GM20431 (cell line): ENCODE results near the gene PSAP.
"Not testable (repeated sequence)": the region's sequence is repeated elsewhere in the genome, so short reads cannot be mapped to it uniquely, and the experiment has no call there.

Source experiments
- in situ Hi-C: fragments of 300-500 bp; cut with MseI, MboI; formaldehyde crosslinking; loops from one replicate; pipeline ENCODE4 v1.15.0; 2020; ENCODE audit warnings: low sequenced_read_pairs; ENCODE audit not compliant: unreplicated experiment

Gene PSAP

GRCh38 chr10:71850743-71851464 lies at the start of gene PSAP:
Gene PSAP, minus strand, starts transcription at chr10:71851251. Its CDS starts 30 bp downstream, at chr10:71851221.
- in situ Hi-C loops: no loop called here

DNA sequence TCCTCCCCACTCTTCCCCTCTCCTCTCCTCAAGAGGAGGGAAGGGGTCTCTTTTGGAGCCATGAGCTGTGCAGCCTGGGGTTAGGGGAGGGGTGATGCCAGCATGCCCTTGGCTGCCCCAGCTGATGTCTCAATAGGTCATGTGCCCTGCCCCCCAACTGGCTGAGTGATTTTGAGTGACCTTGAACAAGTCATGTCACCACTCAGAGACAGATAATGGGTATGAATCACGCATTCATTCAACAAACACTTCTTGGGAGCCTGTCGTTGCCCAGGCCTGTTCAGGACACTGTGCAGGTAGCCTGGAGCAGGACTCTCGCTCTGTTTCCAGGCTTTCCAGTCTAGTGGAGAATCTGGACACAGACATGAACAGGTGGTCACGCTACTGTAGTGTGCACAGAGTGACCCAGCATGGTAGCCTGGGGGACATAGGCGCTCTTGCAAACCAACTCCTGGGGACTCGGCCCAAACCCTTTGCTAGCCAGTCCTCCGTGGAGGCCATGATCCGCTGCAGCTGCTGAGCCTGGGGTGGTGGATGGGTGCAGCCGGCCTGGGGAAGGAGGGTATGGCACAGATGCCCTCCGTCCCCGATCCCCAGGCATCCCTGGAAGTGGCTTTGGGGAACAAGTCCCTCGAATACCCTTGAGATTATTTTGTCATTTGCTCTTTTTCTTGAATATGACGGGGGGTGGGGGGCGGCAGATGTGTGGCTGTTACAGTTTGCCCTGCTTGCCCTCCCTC lies 49.6 kb upstream of the PSAP start:
- in situ Hi-C loops: no loop called here

DNA sequence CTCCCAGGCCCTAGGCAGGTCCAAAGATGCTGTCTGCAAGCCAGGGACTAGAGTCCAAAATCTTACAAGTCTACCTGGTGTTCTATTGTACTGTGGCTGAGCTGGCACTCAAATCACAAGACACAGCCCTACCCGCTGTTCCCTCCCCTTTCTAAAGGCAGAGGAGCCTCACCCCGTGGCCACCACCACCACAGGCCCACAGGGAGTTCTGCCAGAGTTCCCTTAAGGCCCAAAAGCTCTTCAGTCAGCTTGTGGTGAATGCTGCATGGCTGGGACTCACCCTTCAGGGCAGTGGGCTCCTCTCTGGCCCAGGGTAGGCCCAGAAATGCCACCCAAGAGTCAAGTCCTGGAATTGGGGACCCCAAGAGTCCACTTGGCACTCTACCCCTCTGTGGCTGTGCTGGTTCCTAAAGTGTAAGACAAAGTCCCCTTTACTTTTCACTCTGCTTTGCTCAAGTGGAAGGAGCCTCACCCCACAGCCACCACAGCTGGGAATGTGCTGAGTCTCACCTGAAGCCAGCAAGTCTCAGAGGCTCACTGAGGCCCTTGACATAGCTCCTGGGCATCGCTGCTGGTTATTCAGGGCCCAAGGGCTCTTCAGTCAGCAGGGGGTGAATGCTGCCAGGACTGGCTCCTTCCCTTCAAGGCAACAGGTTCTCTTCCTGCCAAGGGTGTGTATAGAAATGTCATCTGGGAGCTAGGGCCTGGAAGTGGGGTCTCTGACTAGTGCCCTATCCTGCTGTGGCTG lies 48.8 kb upstream of the PSAP start:
- in situ Hi-C loops: loop anchor here (10.0 kb wide), 1 partner anchor 65 kb away; no protein-coding TSS in a partner anchor

- in situ Hi-C loops: loop anchor here (10.0 kb wide), 1 partner anchor 64 kb away; no protein-coding TSS in a partner anchor
Observed at GRCh38 chr10:71898346-71898745, 47.3 kb upstream of the PSAP start.

GRCh38 chr10:71893920-71894319 lies 42.9 kb upstream of the PSAP start:
- in situ Hi-C loops: loop anchor here (10.0 kb wide), 1 partner anchor 59 kb away; no protein-coding TSS in a partner anchor

DNA sequence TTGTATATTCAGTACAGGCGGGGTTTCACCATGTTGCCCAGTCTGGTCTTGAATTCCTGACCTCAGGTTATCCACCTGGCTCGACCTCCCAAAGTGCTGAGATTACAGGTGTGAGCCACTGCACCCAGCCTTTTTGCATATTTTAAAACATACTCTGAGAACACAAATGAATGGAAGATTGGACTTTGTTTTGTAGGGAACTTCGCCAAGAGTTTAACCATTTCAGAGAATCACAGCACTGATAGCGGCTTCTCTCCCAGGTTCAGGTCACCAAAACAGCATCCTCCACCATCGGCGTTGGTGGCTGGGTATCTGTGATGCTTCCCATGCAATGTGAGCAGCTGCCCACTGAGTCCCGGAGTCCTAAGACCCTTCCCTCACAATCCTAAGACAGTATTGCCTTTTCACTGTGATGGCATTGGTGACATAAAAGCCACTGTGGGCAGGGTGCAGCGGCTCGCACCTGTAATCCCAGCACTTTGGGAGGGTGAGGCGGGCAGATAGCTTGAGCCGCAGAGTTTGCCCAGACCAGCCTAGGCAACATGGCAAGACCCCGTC lies 42.3 kb upstream of the PSAP start:
- in situ Hi-C loops: loop anchor here (10.0 kb wide), 1 partner anchor 59 kb away; no protein-coding TSS in a partner anchor

GRCh38 chr10:71891437-71891836 lies 40.4 kb upstream of the PSAP start:
- in situ Hi-C loops: loop anchor here (10.0 kb wide), 1 partner anchor 57 kb away; no protein-coding TSS in a partner anchor

- in situ Hi-C loops: no loop called here
Observed at GRCh38 chr10:71889388-71889987, 38.4 kb upstream of the PSAP start.

GRCh38 chr10:71888623-71889387 lies 37.8 kb upstream of the PSAP start:
- in situ Hi-C loops: no loop called here

GRCh38 chr10:71888248-71888622 lies 37.2 kb upstream of the PSAP start:
- in situ Hi-C loops: no loop called here

- in situ Hi-C loops: no loop called here
Observed at GRCh38 chr10:71887743-71888142, 36.7 kb upstream of the PSAP start.

- in situ Hi-C loops: no loop called here
Observed at GRCh38 chr10:71882813-71883659, 32.0 kb upstream of the PSAP start.

DNA sequence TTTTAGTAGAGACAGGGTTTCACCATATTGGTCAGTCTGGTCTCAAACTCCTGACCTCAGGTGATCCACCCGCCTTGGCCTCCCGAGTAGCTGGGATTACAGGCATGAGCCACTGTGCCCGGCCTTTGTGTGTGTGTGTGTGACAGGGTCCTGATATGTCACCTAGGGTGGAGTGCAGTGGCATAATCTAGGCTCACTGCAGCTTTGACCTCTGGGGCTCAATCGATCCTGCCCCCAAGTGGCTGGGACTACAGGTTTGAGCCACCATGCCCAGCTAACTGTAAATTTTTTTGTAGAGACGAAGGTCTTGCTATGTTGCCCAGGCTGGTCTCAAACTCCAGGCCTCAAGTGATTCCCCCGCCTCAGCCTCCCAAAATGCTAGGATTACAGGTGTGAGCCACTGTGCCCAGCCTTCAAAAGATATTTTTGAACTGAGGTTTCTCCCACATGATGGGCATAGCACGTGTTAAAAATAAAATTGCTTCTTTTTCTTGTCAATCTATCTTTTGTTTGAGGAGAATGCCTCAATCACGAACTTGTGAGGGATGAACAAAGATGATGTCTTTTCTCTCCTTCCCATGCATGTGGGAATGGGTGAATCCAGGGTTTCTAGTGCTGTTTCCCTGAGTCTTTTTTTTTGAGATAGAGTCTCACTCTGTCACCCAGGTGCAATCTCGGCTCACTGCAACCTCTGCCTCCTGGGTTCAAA lies 30.8 kb upstream of the PSAP start:
- in situ Hi-C loops: no loop called here

DNA sequence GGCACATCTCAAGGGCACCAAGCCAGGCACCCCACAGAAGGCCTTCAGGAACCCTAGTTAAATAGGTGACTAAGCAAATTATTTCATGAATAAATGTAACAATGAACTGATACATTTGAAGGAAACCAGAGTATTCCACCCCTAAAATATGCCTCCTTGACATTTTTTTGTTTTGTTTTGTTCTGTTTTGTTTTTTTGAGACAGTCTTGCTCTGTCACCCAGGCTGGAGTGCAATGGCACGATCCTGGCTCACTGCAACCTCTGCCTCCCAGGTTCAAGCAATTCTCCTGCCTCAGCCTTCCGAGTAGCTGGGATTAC lies 30.2 kb upstream of the PSAP start:
- in situ Hi-C loops: not testable (repeated sequence)

- in situ Hi-C loops: no loop called here
Observed at GRCh38 chr10:71880425-71881306, 29.6 kb upstream of the PSAP start.

DNA sequence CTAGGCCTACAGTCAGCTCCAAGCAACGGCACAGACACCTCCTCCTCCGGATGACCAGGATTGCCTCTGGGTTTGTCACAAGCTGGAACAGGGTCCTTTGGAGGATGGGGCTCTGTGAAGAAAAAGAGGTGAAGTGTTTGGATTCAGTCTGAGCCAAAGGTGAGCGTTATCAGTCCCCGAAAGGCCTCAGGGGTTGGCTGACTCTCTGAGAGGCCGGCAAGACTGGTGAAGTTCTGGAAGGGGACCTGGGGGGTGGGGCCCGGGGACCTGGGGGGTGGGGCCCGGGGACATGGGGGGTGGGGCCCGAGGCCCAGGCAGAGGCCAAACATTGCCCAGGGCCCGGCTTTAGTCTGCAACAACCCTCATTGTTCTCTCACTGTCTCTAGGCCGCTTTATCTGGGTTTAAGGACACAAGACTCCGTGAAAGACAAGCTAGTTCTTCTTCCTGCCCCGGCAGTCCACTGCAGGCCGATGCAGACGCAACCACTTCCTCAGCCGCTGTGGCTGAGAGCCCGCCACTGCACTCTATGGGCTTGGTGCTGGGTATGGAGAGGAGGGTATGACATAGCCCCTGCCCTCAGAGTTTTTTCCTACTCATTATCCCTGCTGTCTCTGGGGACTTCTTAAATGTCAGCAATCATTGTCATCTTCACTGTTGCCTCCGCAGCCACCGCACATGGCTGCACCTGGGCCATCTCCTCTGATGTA lies 27.4 kb upstream of the PSAP start:
- in situ Hi-C loops: no loop called here
